GM23338 (cell line): ENCODE data around the gene ITPKA. TPM values are rescaled to one million over a fixed set of nuclear protein-coding genes. Genes with fewer than 3 reads are reported as not detected.
A peak's percentile ranks its signal among the peaks of the same experiment; 100 is the strongest.

Experiments
- ATAC-seq: fragments of 200-7000 bp; cut with Tn5 transposase; 3 replicates; pipeline ENCODE4 v1.9.1; 2020
- DNase-seq: peaks from one replicate; pipeline ENCODE4 v3.0.0-alpha.2; 2015; ENCODE audit warnings: low spot score
- H2AFZ ChIP-seq: fragments of 200-600 bp; sonication (generic); 2 replicates; pipeline ENCODE4 v1.8.0; 2016; ENCODE audit warnings: antibody characterized with exemption, mild to moderate bottlenecking, moderate library complexity
- H3F3A ChIP-seq: fragments of 200-600 bp; sonication (generic); replicated peaks from 2 replicates; pipeline ENCODE4 v1.8.0; 2017; ENCODE audit warnings: antibody characterized with exemption, mixed run types, low read depth
- H3K27ac ChIP-seq: fragments of 200-600 bp; sonication (generic); 2 replicates; pipeline ENCODE4 v1.6.1; 2016; ENCODE audit warnings: low read depth
- H3K27me3 ChIP-seq: fragments of 200-600 bp; sonication (generic); 2 replicates; pipeline ENCODE4 v1.8.0; 2016; ENCODE audit warnings: mild to moderate bottlenecking, mixed run types, moderate library complexity; ENCODE audit not compliant: insufficient read depth
- H3K36me3 ChIP-seq: fragments of 200-600 bp; sonication (generic); 2 replicates; pipeline ENCODE4 v1.8.0; 2016; ENCODE audit warnings: mild to moderate bottlenecking; ENCODE audit not compliant: insufficient read depth
- H3K4me1 ChIP-seq: fragments of 200-600 bp; sonication (generic); 2 replicates; pipeline ENCODE4 v1.8.0; 2016; ENCODE audit warnings: mild to moderate bottlenecking, moderate library complexity; ENCODE audit not compliant: insufficient read depth
- H3K4me2 ChIP-seq: fragments of 200-600 bp; sonication (generic); 2 replicates; pipeline ENCODE4 v1.7.1; 2017; ENCODE audit warnings: mixed run types
- H3K4me3 ChIP-seq: fragments of 200-600 bp; sonication (generic); 2 replicates; pipeline ENCODE4 v1.6.1; 2016; ENCODE audit warnings: mixed run types
- H3K79me2 ChIP-seq: fragments of 200-600 bp; sonication (generic); replicated peaks from 2 replicates; pipeline ENCODE4 v1.8.0; 2017; ENCODE audit warnings: mild to moderate bottlenecking; ENCODE audit not compliant: insufficient read depth
- H3K9me2 ChIP-seq: fragments of 200-600 bp; sonication (generic); 2 replicates; pipeline ENCODE4 v1.8.0; 2017; ENCODE audit not compliant: insufficient read depth
- H4K20me1 ChIP-seq: fragments of 200-600 bp; sonication (generic); replicated peaks from 2 replicates; pipeline ENCODE4 v1.8.0; 2017; ENCODE audit warnings: mild to moderate bottlenecking; ENCODE audit not compliant: insufficient read depth
- H3K27ac Mint-ChIP-seq: 2 replicates; pipeline ENCODE4 v1.8.0; 2020; ENCODE audit warnings: inconsistent platforms, mild to moderate bottlenecking, moderate library complexity, mixed read lengths
- H3K27me3 Mint-ChIP-seq: 3 replicates; pipeline ENCODE4 v1.8.0; 2022; ENCODE audit warnings: low read depth, mild to moderate bottlenecking, moderate library complexity, mixed read lengths, inconsistent platforms; ENCODE audit not compliant: insufficient read depth, poor library complexity
- H3K36me3 Mint-ChIP-seq: 3 replicates; pipeline ENCODE4 v1.8.0; 2021; ENCODE audit warnings: low read depth, mild to moderate bottlenecking, inconsistent platforms, moderate library complexity, mixed read lengths
- H3K4me1 Mint-ChIP-seq: 3 replicates; pipeline ENCODE4 v1.8.0; 2020; ENCODE audit warnings: mild to moderate bottlenecking, inconsistent platforms, mixed read lengths
- H3K4me3 Mint-ChIP-seq: 3 replicates; pipeline ENCODE4 v1.8.0; 2021; ENCODE audit warnings: moderate library complexity, mild to moderate bottlenecking, inconsistent platforms, mixed read lengths
- H3K9me3 Mint-ChIP-seq: 3 replicates; pipeline ENCODE4 v1.8.0; 2020; ENCODE audit warnings: moderate library complexity, mild to moderate bottlenecking, inconsistent platforms, mixed read lengths
- EZH2 ChIP-seq: fragments of 200-600 bp; sonication (generic); IDR thresholded peaks from one replicate; pipeline ENCODE4 v1.8.0; 2017; ENCODE audit warnings: antibody characterized with exemption, mild to moderate bottlenecking, low read depth; ENCODE audit not compliant: unreplicated experiment
- EZH2phosphoT487 ChIP-seq: fragments of 200-600 bp; sonication (generic); IDR thresholded peaks from one replicate; pipeline ENCODE4 v1.8.1; 2018; ENCODE audit warnings: antibody characterized with exemption; ENCODE audit not compliant: unreplicated experiment
- JUNB ChIP-seq: IDR thresholded peaks from one replicate; pipeline ENCODE4 v1.6.1; 2016; ENCODE audit warnings: antibody characterized with exemption; ENCODE audit not compliant: unreplicated experiment
- NANOG ChIP-seq: IDR thresholded peaks from 2 replicates; pipeline ENCODE4 v1.6.1; 2016; ENCODE audit warnings: antibody characterized with exemption, borderline replicate concordance
- POLR2AphosphoS5 ChIP-seq: IDR thresholded peaks from 2 replicates; pipeline ENCODE4 v1.6.1; 2016; ENCODE audit warnings: antibody characterized with exemption, low read depth
- STAT1 ChIP-seq: IDR thresholded peaks from one replicate; pipeline ENCODE4 v1.6.1; 2016; ENCODE audit warnings: antibody characterized with exemption; ENCODE audit not compliant: unreplicated experiment
- ZNF114 ChIP-seq: fragments of 250-450 bp; sonication (Bioruptor Pico); IDR thresholded peaks from 2 replicates; pipeline ENCODE4 v1.5.0; 2020; ENCODE audit warnings: mild to moderate bottlenecking, moderate library complexity
- ZNF331 ChIP-seq: fragments of 250-450 bp; sonication (Bioruptor Pico); IDR thresholded peaks from 2 replicates; pipeline ENCODE4 v1.5.0; 2020; ENCODE audit warnings: low read depth, mild to moderate bottlenecking, moderate library complexity
- polyA plus RNA-seq: library from polyadenylated mRNA; unstranded; fragments of >200 nt; fragmentation: Nextera tagmentation; extraction: Ambion mirVana; gene quantifications from 2 replicates; pipeline ENCODE4 v1.2.1, GENCODE V29; 2016
- total RNA-seq: library from RNA; depleted of rRNA; stranded (reverse); fragments of >200 nt; shearing (Covaris generic); gene quantifications from 2 replicates; pipeline ENCODE4 v1.2.3, GENCODE V29; 2014
- TF ChIP-seq, protein P1 (sequence below): IDR thresholded peaks from 2 replicates; pipeline ENCODE4 v1.6.1; 2016; ENCODE audit warnings: antibody characterized with exemption
- TF ChIP-seq, protein P2 (sequence below): fragments of 250-450 bp; sonication (Bioruptor Pico); IDR thresholded peaks from 2 replicates; pipeline ENCODE4 v1.5.0; 2020; ENCODE audit warnings: mild to moderate bottlenecking, moderate library complexity
- TF ChIP-seq, protein P3 (sequence below): IDR thresholded peaks from one replicate; pipeline ENCODE4 v1.6.1; 2018; ENCODE audit warnings: antibody characterized with exemption; ENCODE audit not compliant: unreplicated experiment

Gene ITPKA
- total and polyA plus RNA-seq, 2 experiments from 2014 or later, result 0.55 to 2.1 TPM

DNA sequence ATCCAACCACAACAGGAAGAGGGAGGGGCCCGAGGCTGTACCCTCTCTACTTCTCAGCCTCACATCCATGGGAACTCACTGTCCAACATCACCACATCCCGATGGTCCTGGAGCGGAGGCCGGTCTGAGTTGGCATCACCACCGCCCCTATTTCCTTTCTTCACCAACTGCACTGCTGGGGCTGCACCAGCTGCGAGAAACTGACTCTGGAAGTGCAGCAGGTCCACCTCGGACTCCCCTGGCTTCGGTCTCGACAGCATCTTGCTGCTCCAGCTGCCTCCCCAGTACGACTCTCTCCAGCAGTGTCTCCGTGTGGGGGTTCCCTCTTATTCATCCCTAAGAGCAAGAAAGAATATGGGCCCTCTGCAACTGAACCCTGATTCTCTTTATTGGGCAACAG is 43.2 kb downstream of the ITPKA start:
- peaks cover 5% of the 10 kb centered on the region; the same call in 1 of the 2 replicates for H4K20me1 ChIP-seq
- H3K4me2 ChIP-seq, result no peak overlapping the region
- H3K4me3 ChIP-seq, result no peak overlapping the region
- H3K27ac Mint-ChIP-seq, result no peak overlapping the region; the same call in 1 of the 2 replicates
- no peaks in the 10 kb centered on the region for H3K9me2 ChIP-seq
- no peaks in the 10 kb centered on the region for H3K4me1 Mint-ChIP-seq
- DNase-seq (no peak), ATAC-seq (no peak)
- peaks cover 36% of the 10 kb centered on the region for H3K36me3 Mint-ChIP-seq
- H3K9me3 Mint-ChIP-seq, result no peaks in the 10 kb centered on the region; the same call in 2 of the 3 replicates
- no peaks in the 10 kb centered on the region for H3K4me1 ChIP-seq
- 0 out of 2 replicates have a peak, but pooled peaks cover 2% of the 10 kb centered on the region for H3F3A ChIP-seq
- no peak overlapping the region for H3K4me3 Mint-ChIP-seq
- H3K36me3 ChIP-seq, result peaks cover 21% of the 10 kb centered on the region
- TF ChIP-seq EZH2, result no peak
- no peak for TF ChIP-seq EZH2phosphoT487
- no peak for TF ChIP-seq STAT1
- no peak overlapping the region for H2AFZ ChIP-seq
- H3K27me3 ChIP-seq, result no peaks in the 10 kb centered on the region
- H3K27ac ChIP-seq, result no peak overlapping the region
- H3K79me2 ChIP-seq, result 0 out of 2 replicates have a peak, but pooled peaks cover 16% of the 10 kb centered on the region
- peaks cover 2% of the 10 kb centered on the region for H3K27me3 Mint-ChIP-seq

DNA sequence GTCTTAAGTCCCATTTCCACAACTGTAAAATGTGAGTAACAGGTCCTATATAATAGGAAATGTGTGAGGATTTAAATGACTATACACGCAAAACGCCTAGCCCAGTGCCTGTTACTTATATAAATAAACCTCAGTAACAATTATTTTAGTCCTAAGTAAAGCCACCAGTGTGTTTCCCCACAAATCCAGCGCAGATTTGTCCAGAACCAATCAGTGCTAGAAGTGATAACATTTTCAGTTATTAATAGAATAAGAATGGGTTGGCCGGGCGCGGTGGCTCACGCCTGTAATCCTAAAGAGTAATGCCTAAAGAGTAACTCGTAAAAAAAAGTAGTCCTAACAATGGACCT is 49.8 kb downstream of the ITPKA start:
- H3K4me2 ChIP-seq, result peak overlapping the region; percentile 85
- Mint-ChIP-seq H3K36me3 (no peaks in the 10 kb centered on the region), H3K4me1 (peaks cover 2% of the 10 kb centered on the region; the same call in 2 of the 3 replicates), H3K9me3 (no peaks in the 10 kb centered on the region), H3K27me3 (peaks cover 5% of the 10 kb centered on the region), H3K27ac (peak overlapping the region; percentile 97), H3K4me3 (peak overlapping the region; percentile 90)
- no peaks in the 10 kb centered on the region for H3F3A ChIP-seq
- peaks cover 5% of the 10 kb centered on the region; the same call in 1 of the 2 replicates for H4K20me1 ChIP-seq
- H3K36me3 ChIP-seq, result no peaks in the 10 kb centered on the region
- TF ChIP-seq, protein P1, sequence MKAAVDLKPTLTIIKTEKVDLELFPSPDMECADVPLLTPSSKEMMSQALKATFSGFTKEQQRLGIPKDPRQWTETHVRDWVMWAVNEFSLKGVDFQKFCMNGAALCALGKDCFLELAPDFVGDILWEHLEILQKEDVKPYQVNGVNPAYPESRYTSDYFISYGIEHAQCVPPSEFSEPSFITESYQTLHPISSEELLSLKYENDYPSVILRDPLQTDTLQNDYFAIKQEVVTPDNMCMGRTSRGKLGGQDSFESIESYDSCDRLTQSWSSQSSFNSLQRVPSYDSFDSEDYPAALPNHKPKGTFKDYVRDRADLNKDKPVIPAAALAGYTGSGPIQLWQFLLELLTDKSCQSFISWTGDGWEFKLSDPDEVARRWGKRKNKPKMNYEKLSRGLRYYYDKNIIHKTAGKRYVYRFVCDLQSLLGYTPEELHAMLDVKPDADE, result no peak
- TF ChIP-seq NANOG, result no peak
- TF ChIP-seq ZNF114 (CRISPR knock-in tag), result no peak
- no peak for TF ChIP-seq ZNF331 (CRISPR knock-in tag)
- TF ChIP-seq POLR2AphosphoS5, result no peak
- TF ChIP-seq EZH2phosphoT487, result no peak
- TF ChIP-seq, protein P2, sequence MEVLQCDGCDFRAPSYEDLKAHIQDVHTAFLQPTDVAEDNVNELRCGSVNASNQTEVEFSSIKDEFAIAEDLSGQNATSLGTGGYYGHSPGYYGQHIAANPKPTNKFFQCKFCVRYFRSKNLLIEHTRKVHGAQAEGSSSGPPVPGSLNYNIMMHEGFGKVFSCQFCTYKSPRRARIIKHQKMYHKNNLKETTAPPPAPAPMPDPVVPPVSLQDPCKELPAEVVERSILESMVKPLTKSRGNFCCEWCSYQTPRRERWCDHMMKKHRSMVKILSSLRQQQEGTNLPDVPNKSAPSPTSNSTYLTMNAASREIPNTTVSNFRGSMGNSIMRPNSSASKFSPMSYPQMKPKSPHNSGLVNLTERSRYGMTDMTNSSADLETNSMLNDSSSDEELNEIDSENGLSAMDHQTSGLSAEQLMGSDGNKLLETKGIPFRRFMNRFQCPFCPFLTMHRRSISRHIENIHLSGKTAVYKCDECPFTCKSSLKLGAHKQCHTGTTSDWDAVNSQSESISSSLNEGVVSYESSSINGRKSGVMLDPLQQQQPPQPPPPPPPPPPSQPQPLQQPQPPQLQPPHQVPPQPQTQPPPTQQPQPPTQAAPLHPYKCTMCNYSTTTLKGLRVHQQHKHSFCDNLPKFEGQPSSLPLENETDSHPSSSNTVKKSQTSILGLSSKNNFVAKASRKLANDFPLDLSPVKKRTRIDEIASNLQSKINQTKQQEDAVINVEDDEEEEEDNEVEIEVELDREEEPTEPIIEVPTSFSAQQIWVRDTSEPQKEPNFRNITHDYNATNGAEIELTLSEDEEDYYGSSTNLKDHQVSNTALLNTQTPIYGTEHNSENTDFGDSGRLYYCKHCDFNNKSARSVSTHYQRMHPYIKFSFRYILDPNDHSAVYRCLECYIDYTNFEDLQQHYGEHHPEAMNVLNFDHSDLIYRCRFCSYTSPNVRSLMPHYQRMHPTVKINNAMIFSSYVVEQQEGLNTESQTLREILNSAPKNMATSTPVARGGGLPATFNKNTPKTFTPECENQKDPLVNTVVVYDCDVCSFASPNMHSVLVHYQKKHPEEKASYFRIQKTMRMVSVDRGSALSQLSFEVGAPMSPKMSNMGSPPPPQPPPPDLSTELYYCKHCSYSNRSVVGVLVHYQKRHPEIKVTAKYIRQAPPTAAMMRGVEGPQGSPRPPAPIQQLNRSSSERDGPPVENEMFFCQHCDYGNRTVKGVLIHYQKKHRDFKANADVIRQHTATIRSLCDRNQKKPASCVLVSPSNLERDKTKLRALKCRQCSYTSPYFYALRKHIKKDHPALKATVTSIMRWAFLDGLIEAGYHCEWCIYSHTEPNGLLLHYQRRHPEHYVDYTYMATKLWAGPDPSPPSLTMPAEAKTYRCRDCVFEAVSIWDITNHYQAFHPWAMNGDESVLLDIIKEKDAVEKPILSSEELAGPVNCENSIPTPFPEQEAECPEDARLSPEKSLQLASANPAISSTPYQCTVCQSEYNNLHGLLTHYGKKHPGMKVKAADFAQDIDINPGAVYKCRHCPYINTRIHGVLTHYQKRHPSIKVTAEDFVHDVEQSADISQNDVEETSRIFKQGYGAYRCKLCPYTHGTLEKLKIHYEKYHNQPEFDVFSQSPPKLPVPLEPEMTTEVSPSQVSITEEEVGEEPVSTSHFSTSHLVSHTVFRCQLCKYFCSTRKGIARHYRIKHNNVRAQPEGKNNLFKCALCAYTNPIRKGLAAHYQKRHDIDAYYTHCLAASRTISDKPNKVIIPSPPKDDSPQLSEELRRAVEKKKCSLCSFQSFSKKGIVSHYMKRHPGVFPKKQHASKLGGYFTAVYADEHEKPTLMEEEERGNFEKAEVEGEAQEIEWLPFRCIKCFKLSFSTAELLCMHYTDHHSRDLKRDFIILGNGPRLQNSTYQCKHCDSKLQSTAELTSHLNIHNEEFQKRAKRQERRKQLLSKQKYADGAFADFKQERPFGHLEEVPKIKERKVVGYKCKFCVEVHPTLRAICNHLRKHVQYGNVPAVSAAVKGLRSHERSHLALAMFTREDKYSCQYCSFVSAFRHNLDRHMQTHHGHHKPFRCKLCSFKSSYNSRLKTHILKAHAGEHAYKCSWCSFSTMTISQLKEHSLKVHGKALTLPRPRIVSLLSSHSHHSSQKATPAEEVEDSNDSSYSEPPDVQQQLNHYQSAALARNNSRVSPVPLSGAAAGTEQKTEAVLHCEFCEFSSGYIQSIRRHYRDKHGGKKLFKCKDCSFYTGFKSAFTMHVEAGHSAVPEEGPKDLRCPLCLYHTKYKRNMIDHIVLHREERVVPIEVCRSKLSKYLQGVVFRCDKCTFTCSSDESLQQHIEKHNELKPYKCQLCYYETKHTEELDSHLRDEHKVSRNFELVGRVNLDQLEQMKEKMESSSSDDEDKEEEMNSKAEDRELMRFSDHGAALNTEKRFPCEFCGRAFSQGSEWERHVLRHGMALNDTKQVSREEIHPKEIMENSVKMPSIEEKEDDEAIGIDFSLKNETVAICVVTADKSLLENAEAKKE (CRISPR knock-in tag), result no peak
- no peak for TF ChIP-seq STAT1
- TF ChIP-seq, protein P3, sequence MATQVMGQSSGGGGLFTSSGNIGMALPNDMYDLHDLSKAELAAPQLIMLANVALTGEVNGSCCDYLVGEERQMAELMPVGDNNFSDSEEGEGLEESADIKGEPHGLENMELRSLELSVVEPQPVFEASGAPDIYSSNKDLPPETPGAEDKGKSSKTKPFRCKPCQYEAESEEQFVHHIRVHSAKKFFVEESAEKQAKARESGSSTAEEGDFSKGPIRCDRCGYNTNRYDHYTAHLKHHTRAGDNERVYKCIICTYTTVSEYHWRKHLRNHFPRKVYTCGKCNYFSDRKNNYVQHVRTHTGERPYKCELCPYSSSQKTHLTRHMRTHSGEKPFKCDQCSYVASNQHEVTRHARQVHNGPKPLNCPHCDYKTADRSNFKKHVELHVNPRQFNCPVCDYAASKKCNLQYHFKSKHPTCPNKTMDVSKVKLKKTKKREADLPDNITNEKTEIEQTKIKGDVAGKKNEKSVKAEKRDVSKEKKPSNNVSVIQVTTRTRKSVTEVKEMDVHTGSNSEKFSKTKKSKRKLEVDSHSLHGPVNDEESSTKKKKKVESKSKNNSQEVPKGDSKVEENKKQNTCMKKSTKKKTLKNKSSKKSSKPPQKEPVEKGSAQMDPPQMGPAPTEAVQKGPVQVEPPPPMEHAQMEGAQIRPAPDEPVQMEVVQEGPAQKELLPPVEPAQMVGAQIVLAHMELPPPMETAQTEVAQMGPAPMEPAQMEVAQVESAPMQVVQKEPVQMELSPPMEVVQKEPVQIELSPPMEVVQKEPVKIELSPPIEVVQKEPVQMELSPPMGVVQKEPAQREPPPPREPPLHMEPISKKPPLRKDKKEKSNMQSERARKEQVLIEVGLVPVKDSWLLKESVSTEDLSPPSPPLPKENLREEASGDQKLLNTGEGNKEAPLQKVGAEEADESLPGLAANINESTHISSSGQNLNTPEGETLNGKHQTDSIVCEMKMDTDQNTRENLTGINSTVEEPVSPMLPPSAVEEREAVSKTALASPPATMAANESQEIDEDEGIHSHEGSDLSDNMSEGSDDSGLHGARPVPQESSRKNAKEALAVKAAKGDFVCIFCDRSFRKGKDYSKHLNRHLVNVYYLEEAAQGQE, result no peak
- TF ChIP-seq JUNB, result no peak
- no peak for DNase-seq
- no peaks in the 10 kb centered on the region for H3K4me1 ChIP-seq
- no peaks in the 10 kb centered on the region for H3K9me2 ChIP-seq
- H3K27ac ChIP-seq, result peak overlapping the region; percentile 89
- no peaks in the 10 kb centered on the region for H3K27me3 ChIP-seq
- peaks cover 33% of the 10 kb centered on the region for H3K79me2 ChIP-seq
- 0 out of 2 replicates have a peak overlapping the region, but pooled peaks have one; percentile 57 for H2AFZ ChIP-seq
- H3K4me3 ChIP-seq, result peak overlapping the region; percentile 84
- ATAC-seq, result no peak
